Peyer's patch (tissue), 4 donors: ENCODE measurements around the gene GPR61.

Experiments
- CTCF ChIP-seq, 6 experiments: fragments of 450-650 bp in 4 of 6; fragments of 200-600 bp in 2 of 6; sonication (generic) in 1 of 6; IDR thresholded peaks; one replicate each; pipeline ENCODE4 v1.5.1; 2017 to 2019; ENCODE audit warnings: antibody characterized with exemption in 6 of 6, mild to moderate bottlenecking in 3 of 6, moderate library complexity in 1 of 6
- POLR2A ChIP-seq, 2 donors: fragments of 450-650 bp; IDR thresholded peaks; one replicate each; pipeline ENCODE4 v1.5.1; 2017; ENCODE audit warnings: antibody characterized with exemption in 2 of 2, mild to moderate bottlenecking in 2 of 2, moderate library complexity in 2 of 2

DNA sequence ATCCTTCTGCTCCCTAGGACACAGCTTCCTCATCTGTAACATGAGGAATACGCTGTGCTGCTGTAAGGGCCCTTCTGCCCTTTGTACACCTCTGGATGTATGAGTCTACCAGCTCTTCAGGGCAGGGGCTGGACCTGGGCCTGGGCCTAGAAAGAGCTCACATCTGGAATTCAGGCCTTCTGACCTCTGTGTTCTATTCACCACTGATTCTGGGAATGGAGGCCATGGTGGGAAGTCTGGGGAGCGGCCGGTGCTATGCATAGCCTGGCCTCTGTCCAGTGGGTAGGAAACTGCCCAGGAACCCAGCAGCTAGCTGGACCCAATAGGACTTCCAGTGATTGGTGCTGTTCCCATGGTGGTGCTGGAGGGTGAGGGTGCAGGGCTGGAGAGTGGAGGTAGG, 11.0 kb upstream of the GPR61 start:
- TF ChIP-seq CTCF (IDR thresholded peaks at IDR 0.05), result no peak
- TF ChIP-seq POLR2A (IDR thresholded peaks at IDR 0.05), result no peak
